ENCODE data around the gene ACIN1. TPM values are rescaled to one million over a fixed set of nuclear protein-coding genes. Genes with fewer than 3 reads are reported as not detected.

Gene ACIN1
- polyA plus RNA-seq, 3 donors: 43.6 to 81.4 (median 79.3) TPM

DNA sequence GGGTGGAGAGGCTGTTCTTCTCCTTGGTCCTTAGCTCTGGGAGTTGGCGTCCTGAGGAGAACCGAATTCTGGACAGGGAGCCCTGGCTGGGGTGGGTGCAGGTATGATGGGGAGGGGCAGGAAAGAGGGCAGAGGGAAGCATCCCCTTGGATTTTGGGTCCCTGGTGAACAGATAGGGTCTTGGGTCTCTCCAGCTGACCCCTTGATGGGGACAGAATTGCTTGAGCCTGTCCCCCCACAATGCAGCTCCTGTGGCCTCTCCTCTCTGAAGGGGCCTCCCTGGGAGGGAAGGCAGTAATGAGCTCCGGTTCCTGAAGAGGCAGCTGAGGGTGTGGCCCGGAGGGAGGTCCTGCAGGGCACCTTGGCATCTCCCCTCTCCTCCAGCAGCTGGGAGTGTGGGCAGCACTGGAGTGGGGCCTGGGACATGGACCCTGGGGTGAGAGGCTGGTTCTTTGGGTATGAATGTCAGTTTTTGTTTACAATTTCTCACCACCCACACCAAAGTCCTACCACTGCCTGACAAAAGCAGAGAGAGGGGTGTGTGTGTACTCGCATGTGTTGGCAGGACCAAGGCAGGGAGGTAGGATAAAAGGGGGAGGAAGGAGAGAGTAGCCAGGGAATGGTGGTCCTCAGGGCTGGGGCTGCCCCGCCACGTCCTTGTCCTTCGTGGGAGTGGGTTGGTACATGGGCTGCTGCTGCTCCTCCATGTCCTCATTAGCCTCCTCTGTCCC lies 31.8 kb upstream of the ACIN1 start:
- 82 to 88% (median 86%) methylated on average over 8 of the region's 8 CpGs for whole genome bisulfite sequencing, 3 donors
- no peak overlapping the region for H3K27ac ChIP-seq (ENCODE audit: low read depth, low read length)

DNA sequence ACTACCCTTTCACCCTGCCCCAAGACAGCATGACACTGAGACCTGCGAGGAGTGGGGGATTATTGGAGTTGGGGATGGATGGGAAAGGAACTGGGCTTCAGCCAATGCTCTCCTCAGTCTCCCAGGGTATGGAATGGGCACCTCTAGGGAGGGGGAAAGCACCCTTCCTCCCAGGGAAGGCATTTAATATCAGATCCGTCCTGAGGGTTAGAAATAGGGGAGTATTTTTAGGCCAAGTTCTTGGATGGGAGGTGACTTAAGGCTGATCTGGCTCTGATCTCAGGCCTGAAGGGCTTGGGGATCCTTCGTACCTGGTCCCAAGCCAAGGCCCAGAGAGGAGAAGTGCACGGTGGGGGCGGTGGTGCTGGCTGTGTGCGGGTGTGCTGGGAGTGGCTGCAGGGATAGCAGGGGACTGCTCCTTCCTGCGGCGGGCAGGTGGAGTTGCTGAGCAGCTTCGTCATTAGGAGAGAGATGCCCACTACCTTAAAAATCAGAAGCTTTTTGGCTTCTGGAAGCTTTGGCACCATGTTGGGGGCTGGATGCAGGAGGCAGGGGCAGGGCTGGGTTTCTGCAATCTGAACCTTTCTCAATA lies 31.1 kb upstream of the ACIN1 start:
- 65 to 85% (median 72%) methylated on average over 9 of the region's 9 CpGs for WGBS, 3 donors
- H3K27ac ChIP-seq (ENCODE audit: low read depth, low read length): no peak overlapping the region

DNA sequence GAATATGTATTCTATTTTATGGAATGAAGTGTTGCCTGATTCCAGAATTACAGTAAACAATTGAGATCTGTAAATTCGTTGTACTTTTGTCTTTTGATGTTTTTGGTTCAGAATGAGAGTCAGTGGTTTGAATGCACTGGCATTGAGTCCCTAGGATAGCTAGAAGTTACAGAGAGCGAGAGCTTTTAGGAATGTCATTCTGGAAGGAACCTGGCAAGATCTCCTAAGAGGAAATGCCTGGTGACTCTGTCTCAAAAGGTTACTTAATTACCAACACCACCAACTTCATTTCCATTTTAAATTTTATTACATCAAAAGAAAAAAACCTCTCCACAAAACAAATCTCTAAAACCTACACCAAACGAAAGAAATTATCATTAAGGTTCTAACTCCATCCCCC lies 30.1 kb upstream of the ACIN1 start:
- no peak overlapping the region for H3K27ac ChIP-seq (ENCODE audit: low read depth, low read length)
- WGBS, 3 donors: 67 to 72% (median 68%) methylated on average over 3 of the region's 3 CpGs

DNA sequence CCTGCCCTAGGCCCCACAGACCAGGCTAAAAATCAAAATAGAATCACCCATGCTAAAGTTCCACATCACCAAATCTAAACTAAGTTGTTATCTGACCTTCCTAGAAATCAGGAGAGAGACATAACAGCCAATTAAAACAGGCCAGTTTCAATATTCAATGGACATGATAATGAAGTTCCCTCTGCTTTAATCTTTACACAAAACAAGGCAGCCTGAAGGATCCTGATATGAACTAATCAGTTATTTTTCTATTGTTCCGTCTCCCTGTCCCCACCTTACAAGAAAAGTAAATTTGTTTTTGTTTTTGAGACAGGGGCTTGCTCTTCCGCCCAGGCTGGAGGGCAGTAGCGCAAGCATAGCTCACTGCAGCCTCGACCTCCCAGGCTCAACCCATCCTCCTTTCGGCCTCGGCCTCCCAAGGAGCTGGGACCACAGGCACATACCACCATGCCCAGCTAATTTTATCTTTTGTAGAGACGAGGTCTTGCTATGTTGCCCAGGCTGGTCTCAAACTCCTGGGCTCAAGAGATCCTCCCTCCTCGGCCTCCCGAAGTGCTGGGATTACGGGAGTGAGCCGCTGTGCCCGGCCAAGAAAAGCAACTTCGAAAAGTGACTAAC lies 29.5 kb upstream of the ACIN1 start:
- 85 to 93% (median 93%) methylated on average over 13 of the region's 13 CpGs for WGBS, 3 donors
- H3K27ac ChIP-seq (ENCODE audit: low read depth, low read length): no peak overlapping the region

DNA sequence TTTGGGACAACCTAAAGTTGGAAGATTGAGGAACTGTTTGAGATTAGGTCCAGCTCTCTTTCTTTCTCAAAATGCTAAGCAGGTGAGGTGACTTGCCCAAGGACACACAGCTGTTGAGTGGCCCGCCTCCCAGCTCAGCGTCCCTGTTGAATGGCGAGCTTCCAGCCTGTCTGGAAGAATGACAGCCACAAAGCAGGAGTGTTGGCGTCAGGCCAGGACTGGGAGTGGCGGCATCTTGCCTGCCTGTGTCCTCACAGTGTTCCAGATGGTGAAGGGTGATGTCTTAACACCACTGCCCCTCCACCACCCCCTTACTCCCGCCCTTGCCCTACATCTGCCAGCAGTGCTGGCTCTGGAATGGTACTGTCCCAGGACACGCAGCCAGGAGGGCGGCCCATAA lies 28.5 kb upstream of the ACIN1 start:
- WGBS, 3 donors: 31 to 61% (median 52%) methylated on average over 8 of the region's 8 CpGs

DNA sequence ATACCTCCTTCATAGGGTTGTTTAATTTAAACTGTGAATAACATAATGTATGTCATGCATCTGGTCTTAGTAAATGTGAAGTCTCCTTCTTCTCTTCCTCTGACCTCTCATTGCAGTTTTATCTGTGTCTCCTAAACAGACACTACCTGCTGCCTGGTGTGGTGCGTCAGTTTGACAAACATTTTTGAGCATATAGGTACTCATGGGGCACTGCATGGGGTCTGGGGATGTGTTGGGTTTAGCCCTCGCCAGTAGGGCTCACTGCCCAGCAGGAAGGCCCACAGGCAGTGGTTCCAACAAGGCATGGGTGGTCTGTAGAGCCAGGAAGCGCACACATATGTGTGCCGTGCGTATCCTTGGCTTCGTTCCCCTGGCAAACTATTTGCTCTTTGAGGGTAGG lies 27.1 kb upstream of the ACIN1 start:
- 92 to 95% (median 94%) methylated on average over 6 of the region's 6 CpGs for WGBS, 3 donors
- no peak overlapping the region for H3K27ac ChIP-seq (ENCODE audit: low read depth, low read length)

More for the DNA sequence above, 28.5 kb upstream of the ACIN1 start:
- no peak overlapping the region for H3K27ac ChIP-seq (ENCODE audit: low read depth, low read length)

DNA sequence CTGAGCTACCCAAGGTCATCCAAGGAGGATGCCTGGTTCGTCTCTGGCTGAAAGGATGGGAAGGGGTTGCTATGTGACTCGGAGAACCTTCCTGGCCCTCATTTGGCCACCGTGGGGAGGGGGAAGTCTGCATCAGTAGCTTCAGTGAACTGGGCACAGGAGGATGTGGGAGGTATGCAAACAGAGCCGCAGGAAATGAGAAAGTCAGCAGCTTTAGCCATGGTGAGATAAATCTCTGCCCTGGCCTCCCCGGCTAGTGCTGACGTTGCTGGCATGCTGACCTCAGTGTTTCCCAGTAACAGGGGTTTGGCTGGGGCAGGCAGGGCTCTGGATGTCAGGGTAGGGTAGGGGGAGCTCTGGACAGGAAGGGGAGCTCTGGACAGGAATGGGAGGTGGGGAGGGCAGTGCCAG lies 26.4 kb upstream of the ACIN1 start:
- 31 to 34% (median 33%) methylated on average over 6 of the region's 6 CpGs for WGBS, 3 donors

DNA sequence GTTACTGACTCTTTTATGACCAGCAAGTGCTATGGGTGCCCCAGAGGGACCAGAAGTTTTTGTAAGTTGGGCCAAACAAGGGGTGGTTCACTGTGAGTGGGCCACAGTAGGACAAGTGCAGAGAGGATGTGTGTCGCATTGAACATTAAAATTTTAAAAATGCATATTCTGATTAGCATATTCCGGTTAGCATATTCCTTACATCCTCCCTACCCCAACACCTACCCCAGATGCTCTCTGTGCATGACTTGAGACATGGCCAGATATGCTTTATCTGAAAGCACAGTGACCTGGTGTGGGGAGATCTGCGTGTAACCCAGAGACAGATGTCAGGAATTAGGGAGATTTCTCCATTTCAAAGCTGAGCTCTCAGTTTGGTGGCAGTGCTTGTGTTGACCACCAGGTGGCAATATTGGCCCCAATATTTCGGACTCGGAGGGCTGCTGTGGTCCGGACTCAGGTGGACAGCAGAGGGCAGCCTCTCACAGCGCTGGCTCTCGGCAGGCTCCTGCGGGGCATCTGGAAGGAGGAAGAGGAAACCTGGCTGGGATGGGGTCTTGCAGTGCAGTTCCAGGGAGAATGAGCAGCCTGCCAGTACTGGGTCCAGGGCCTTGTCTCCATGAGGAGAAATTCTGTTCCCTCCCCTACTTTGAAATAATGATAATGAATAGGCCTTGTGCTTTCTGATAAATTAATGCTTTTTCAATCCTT lies 25.8 kb upstream of the ACIN1 start:
- H3K27ac ChIP-seq (ENCODE audit: low read depth, low read length): no peak overlapping the region
- 14 to 19% (median 15%) methylated on average over 9 of the region's 9 CpGs for WGBS, 3 donors

More for the DNA sequence above, 26.4 kb upstream of the ACIN1 start:
- no peak overlapping the region for H3K27ac ChIP-seq (ENCODE audit: low read depth, low read length)

DNA sequence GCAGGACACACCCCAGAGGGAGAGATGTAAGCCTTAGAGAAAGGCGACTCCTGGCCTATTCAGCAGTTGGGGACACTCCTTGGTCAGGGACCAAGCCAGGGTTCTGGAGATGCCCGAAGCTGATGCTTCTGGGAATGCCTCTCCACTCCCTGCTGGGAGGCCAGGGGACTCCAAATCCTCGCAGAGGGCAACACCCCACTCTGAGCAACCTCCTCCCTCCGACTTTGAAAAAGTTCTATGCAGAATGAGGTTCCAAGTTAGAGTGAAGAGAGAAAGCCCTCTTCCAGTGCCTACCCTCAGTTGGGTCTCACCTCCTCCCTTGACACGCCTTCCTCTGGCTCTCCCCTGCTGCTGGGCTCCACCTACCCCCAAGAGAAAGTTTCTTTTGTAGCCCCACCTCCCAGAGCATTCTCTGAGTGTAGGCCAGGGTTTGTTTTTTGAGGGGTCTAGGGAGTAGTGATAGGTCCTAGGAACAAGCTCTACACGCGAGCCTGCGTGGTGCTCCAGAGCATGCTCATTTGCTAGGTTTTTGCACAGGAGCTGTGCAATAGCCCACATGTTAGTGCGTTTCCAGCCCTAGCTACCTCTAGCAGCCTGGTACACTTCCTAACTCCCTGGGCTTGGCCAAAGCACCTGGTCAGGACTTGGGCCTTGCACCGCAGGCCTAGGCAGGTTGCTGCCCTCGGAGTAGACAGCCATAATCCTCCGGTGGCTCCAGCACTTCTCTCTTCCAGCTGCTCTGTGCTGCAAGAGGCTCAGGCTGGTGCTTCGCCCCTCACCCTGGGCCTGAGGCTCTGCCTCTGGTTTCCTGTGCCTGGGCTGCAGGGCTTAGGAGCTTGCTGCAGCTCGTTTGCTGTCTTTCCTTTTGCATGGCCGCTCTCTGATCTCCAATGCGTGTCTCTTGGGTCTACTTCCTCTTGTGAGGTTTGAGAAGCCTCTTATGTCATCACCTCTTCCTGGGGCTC lies 24.7 kb upstream of the ACIN1 start:
- WGBS, 3 donors: 49 to 63% (median 56%) methylated on average over 16 of the region's 16 CpGs
- H3K27ac ChIP-seq (ENCODE audit: low read depth, low read length): no peak overlapping the region

DNA sequence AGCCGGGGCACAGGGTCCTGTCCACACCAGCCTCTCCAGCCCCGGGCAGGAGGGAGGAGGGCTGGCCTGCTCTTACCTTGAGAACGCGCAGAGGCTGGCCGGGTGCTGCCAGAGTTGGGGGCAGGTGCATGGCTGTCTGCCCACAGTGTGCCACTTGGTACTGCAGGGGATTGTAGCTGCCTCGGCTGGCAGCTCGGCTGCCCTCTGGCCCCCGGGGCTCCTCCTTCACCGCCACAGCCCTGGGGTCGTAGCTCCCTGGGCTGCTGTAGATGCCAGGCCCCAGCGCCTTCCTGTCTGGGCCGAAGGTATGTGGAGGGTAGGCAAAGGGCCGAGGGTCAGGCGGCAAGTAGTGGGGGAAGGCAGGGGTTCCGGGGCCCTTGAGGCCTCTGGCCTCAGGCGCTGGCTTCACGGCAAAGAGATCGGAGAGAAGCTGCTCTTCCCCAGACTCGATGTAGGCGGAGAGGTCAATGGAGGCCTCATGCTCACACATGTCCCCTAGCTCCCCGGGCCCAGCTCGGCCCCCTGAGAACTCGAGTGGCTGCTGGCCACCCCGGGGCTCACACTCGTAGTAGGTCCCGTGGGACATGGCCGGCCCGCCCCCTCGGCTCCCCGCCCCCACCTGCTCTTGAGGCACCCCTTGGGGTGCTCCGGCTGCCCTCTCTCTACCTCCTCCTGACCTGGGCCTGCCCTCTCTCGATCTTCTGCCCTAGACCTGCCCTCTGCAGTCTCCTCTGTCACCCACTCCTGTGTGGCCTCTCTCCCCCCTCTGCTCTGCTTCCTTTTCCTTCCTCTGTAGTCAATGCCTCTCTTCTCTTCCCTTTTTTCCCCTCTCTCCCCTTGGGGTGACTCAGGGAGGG lies 23.8 kb upstream of the ACIN1 start, which contains the start of gene CEBPE:
TSS of gene CEBPE (minus strand) at position 750 of the 857 bp plus-strand sequence. CDS start at position 586, 164 bp downstream.
- no peak within 1 kb of the TSS for H3K27ac ChIP-seq (ENCODE audit: low read depth, low read length)
- 57 to 77% (median 65%) methylated on average over 32 of the region's 32 CpGs for WGBS, 3 donors

DNA sequence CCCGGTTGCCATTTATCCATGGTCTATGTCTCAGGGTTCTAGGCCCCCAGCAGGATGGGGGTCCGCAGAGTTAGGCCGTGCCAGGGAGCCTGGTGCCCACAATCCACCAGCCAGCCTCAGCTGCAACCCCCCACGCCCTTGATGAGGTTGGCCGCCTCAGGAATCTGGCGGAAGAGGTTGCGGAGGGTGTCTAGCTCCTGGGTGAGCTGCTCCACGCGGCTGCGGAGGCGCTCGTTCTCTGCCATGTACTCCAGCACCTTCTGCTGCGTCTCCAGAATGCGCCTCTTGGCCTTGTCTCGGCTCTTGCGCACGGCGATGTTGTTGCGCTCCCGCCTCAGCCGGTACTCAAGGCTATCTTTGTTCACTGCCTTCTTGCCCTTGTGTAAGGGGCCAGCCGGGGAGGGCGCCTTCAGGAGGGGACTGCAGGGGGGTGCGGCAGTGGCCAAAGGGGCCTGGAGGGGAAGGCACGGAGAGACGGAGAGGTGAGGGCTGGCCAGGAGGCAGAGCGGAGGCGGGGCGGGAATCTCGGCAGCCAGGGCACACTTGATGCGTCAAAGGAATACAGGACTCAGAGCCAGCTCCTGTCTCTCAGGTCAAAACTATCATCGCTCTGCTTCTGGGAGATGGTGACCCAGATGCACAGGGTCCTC lies 22.6 kb upstream of the ACIN1 start:
- WGBS, 3 donors: 77 to 82% (median 81%) methylated on average over 32 of the region's 32 CpGs
- no peak overlapping the region for H3K27ac ChIP-seq (ENCODE audit: low read depth, low read length)

DNA sequence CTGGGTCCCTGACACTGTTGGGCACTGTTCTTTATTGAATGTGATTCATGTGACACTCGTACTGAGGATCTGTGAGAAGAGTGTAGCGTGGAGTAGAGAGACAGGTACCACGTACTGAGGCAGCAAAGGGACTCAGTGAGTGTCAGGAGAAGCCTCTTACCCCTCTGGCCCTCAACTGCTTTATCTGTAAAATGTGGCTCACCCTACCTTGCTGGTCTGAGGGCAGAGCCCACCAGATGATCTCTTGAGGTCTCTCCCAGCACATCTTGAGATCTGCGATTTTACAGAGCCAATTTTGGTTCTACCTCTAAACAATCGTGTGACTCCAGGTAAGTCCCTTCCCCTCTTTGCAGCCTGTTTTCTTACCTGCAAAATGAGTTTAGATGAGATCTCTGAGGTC lies 21.0 kb upstream of the ACIN1 start:
- H3K27ac ChIP-seq (ENCODE audit: low read depth, low read length): no peak overlapping the region
- WGBS, 3 donors: 76 to 79% (median 77%) methylated on average over 5 of the region's 5 CpGs

DNA sequence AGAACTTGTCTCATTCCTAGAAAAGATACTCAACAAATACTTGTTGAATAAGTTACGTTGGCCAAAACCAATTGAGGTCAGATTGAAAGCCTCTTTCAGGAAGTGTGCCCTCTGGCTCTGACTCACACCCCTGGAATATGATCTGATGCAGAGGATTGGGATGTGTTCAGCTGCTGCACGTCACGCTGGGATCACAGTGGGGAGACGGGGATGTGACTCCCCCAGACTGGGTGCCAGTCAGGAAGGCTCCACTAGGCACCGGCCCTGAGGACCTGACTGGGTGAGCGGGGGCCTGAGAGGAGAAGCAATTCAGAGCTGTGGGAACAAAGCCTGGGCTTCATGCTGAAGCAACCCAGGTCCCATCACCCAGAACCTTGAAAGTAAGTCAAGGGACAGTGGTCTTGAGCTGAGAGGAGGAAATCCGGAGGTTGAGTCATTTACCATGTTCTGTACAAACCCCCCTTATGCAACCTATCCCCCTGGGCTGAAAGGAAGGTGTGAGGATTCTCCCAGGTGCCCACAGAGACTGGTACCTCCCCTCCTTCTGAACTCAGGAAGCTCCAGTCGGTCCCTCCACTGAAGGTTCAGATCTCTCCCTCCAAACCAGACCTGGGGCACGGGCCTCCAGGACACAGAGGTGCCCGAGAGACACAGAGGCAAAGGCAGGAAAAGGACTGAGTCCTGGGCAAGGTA lies 20.2 kb upstream of the ACIN1 start:
- H3K27ac ChIP-seq (ENCODE audit: low read depth, low read length): no peak overlapping the region
- WGBS, 3 donors: 51 to 77% (median 57%) methylated on average over 10 of the region's 10 CpGs

DNA sequence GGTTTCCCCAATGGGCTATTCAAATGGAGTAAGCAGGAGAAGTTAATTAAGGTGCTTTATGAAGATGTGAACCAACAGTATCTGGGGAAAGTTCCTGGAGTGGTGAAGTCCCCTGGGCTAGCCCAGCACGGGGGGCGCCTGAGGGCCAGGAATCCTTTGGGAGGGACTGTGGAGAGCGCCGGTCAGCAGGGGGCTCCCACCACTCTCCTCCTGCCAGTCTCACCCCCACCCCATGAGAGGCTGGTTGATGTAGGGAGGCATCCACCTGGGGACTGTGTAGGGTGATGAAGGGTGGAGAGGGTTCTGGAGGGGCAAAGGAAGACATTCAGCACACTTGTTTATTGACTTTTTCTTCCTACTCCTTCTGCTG lies 19.7 kb upstream of the ACIN1 start:
- H3K27ac ChIP-seq (ENCODE audit: low read depth, low read length): no peak overlapping the region

DNA sequence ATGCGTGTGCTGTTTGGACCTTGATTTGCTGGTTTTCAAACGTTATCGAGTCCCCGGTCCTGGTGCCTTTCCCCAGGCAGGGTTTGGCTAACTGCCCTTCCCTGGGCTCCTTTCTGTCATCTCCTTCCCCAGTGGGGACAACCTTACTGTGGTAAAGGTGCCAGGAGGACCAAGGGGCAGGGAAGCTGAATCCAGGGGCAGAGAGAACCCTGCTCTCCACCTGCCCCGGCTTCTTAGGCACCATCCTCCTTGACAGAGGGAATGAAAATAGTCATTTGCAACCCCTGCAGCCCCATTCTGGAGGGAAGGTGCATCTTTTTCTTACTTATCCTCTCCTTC lies 19.2 kb upstream of the ACIN1 start:
- no peak overlapping the region for H3K27ac ChIP-seq (ENCODE audit: low read depth, low read length)
- 38 to 61% (median 46%) methylated on average over 5 of the region's 5 CpGs for WGBS, 3 donors

More for the DNA sequence above, 19.7 kb upstream of the ACIN1 start:
- WGBS, 3 donors: 49 to 72% (median 68%) methylated on average over 4 of the region's 4 CpGs

DNA sequence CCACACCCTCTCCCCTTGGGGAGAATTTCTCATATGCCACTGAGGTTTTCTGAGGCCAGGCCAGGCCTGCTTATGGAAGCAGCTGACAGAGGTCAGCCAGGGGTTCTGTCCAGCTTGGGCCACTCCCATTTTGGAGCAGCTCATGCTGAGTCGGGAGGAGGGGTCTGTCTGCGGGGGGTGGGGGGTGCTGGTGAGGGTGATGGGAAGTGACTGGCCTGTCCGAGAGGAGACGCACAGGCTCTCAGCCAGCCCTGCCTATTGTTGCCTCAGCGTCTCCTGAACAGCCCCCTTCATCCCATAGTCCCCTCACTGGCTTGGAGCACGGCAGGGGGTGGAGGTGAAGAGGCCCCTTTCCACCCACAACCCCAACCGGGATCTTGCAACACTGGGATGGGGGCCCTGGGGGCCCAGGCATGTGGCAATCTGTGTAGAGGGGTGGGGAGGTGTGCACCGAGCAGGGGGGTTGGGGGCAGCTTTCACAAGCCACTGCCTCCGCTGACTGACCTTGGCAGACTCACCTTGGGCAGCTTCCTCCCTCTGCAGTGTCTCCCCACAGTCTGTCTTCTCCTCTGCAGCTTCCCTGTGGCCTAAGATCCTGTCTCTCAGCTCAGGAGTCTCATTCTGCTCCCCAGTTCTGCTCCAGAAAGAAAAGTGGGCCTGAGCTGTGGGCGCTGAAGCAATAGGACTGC lies 18.6 kb upstream of the ACIN1 start:
- 32 to 43% (median 37%) methylated on average over 10 of the region's 10 CpGs for WGBS, 3 donors

More for the DNA sequence above, 18.6 kb upstream of the ACIN1 start:
- no peak overlapping the region for H3K27ac ChIP-seq (ENCODE audit: low read depth, low read length)
